ENCODE results near the gene LIX1L.

LIX1L gene

DNA sequence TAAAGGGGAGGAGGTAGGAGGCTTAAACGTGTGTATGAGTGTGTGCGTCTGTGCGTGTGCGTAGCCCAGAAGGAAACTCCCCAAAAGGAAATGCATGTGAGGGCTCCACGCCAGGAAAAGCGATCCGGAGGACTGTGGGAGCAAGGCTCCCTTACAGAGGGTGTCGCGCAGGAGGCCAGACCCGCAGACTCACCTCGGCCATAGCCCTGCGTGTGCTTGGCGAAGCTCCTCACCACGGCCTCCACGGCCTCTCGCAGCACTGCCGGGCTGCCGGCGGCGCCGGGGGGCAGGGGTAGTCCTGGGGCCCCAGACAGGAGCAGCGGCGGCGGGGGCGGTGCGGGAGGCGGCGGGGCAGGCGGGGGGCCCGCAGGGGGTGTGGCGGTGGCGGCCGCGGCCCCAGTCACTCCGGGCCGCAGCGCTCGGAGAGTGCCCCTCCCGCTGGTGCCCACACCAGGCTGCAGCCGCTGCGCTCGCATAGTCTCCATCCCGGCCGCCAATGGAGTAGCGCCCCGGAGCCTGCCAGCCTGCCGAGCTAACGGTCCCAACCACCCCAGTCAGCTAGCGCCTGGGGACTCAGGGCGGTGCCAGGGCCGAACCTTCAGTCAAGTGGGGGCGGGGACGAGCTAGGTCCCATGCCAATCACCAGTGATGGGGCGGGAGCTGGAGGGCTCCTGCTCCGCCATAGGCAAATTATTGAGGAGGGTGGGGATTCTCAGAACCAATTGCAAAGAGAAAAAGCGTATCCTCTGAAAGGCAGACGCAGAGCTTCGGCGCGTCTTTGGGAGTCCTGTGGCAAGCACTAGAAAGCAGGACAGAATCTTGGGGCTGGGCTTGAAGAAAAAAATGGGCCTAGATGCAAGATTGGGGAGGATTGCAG is at the start of gene LIX1L:
Gene LIX1L, minus strand, starts transcription at position 575 of the 877 bp plus-strand sequence. Its CDS starts 90 bp downstream, at position 485.
- DNase-seq (ENCODE audit: extremely low read depth, low read depth) = peak; percentile 90
- no peak for TF ChIP-seq CTCF (IDR thresholded peaks at IDR 0.05; ENCODE audit: low read depth, low read length)

DNA sequence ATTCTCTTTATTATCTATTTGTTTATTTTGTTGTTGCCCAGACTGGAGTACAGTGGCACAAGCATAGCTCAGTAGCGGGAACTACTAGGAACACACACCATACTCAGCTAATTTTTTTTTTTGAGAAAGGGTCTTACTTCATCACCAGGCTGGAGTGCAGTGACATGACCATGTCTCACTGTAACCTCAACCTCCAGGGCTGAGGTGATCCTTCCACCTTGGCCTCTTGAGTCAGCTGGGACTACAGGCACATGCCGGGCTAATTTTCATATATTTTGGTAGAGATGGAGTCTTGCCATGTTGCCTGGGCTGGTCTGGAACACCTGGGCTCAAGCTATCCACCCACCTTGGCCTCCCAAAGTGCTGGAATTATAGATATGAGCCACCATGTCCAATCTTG is 43.9 kb upstream of the LIX1L start:
- DNase-seq (ENCODE audit: extremely low read depth, low read depth) = no peak
- no peak for TF ChIP-seq CTCF (IDR thresholded peaks at IDR 0.05; ENCODE audit: low read depth, low read length)

DNA sequence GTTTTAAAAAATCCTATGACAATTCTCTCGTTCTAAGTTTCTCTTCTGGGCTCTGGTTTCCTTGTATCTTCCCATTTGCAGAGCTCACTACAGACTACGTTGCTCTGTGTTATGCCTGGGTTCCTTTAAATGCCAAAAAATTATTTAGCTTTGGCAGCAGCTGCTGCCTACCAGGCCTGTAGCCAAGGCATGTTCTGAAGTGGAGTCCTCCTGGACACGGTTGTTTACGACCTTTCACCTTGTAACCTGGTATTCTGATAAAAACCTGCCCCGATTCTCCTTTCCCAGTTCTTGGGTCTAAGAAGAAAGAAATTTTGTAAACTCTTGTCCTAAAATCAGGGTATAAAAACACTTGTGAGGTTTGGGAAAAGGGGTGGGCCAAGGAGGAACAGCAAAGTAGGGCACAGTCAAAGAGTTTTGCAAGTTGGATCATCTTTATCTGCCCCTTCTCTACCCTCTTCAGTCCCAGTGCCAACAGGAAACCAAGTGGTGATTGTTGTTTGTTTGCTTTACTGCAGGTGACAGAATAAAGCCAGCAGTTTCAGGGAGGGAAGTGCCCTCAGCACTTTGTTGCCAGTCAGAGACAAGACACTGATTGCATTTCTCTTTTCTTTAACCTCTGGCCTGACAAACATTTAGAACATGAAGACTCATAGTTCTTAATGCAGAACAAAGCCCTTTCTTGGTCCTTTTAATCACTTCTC is 41.7 kb upstream of the LIX1L start:
- no peak for DNase-seq (ENCODE audit: extremely low read depth, low read depth)
- TF ChIP-seq CTCF (IDR thresholded peaks at IDR 0.05; ENCODE audit: low read depth, low read length) = no peak

- TF ChIP-seq CTCF (IDR thresholded peaks at IDR 0.05; ENCODE audit: low read depth, low read length) = no peak
- DNase-seq (ENCODE audit: extremely low read depth, low read depth) = no peak
Observed at GRCh38 chr1:145997718-145998023, 39.9 kb upstream of the LIX1L start.

GRCh38 chr1:145997016-145997717 is 39.4 kb upstream of the LIX1L start:
- no peak for DNase-seq (ENCODE audit: extremely low read depth, low read depth)
- no peak for TF ChIP-seq CTCF (IDR thresholded peaks at IDR 0.05; ENCODE audit: low read depth, low read length)

DNA sequence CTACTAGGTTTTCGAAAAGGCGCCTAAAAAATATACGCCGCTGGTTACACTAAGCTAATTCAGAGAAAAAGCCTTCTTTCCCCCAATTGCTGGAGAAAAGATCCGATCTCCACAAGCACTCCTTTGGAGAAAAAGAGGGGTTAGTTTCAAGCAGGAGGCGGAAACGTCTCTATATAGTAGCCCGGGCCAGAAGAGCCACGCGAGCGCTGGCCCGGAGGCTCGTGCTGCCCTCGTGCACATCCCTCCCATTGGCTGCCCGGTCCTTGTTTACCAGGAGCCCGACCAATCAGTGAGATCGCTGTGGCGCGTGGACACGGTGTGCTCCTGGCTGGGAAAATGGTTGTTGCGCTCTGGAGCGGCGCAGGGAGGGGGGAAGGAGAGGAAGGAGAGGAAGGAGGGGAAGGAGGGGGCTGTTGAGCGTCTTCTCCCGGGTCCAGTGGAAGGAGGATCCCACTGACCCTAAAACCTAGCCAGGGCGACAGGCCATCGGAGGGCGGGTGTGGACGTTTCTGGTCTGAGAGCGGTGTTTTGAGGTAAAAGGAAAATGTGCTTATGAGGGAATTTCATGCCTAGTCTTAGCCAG is 38.7 kb upstream of the LIX1L start, which contains the start of gene TXNIP:
Gene TXNIP, minus strand, starts transcription at position 147 of the 583 bp plus-strand sequence. CDS start 313 bp downstream, outside the sequence.
- DNase-seq (ENCODE audit: extremely low read depth, low read depth) = peak; percentile 93
- no peak for TF ChIP-seq CTCF (IDR thresholded peaks at IDR 0.05; ENCODE audit: low read depth, low read length)

Data from AG09319 (cell line).